Stimulated activated CD4-positive, alpha-beta T cell treated with anti-CD3 and anti-CD28 coated beads, Interleukin-1b, Interleukin-23, amount 100 ng/mL, for 24 hours (primary cell): ENCODE measurements around the gene PITPNB.

Experiments
- DNase-seq, 4 experiments: peaks; one replicate each; pipeline ENCODE4 v3.0.0-alpha.2; 2020; ENCODE audit warnings: low read depth in 4 of 4, low spot score in 1 of 4

Gene PITPNB

GRCh38 chr22:27804470-27805297 is 114.4 kb downstream of the PITPNB start:
- peak in 3 of 4 experiments; percentile 18 to 43 (median 30) for DNase-seq

- no peak for DNase-seq
These were observed 115.1 kb downstream of the PITPNB start for GRCh38 chr22:27803841-27804415.

GRCh38 chr22:27802346-27803073 is 116.5 kb downstream of the PITPNB start:
- no peak for DNase-seq
